ENCODE data around the gene IFI44L.

The IFI44L gene

GRCh38 chr1:78619803-78620579 is at the start of gene IFI44L:
TSS of gene IFI44L (plus strand) at chr1:78620448. CDS start at chr1:78627916, 7,468 bp downstream.
- 0 out of 2 replicates have a peak within 1 kb of the TSS, but pooled peaks have one; percentile 11 for H3K4me3 ChIP-seq (ENCODE audit: control insufficient read depth, low read depth, low read length)
- no peak for TF ChIP-seq CTCF (IDR thresholded peaks at IDR 0.05; ENCODE audit: control insufficient read depth, insufficient read depth, low read depth, low read length, missing control alignments)
- peak; percentile 39 for DNase-seq (ENCODE audit: low read depth)

- H3K4me3 ChIP-seq (ENCODE audit: control insufficient read depth, low read depth, low read length): no peak overlapping the region
- no peak for TF ChIP-seq CTCF (IDR thresholded peaks at IDR 0.05; ENCODE audit: control insufficient read depth, insufficient read depth, low read depth, low read length, missing control alignments)
- no peak for DNase-seq (ENCODE audit: low read depth)
Measured at GRCh38 chr1:78570539-78570938, 49.7 kb upstream of the IFI44L start.

GRCh38 chr1:78577257-78578100 is 42.8 kb upstream of the IFI44L start:
- no peak overlapping the region for H3K4me3 ChIP-seq (ENCODE audit: control insufficient read depth, low read depth, low read length)
- TF ChIP-seq CTCF (IDR thresholded peaks at IDR 0.05; ENCODE audit: control insufficient read depth, insufficient read depth, low read depth, low read length, missing control alignments): no peak
- no peak for DNase-seq (ENCODE audit: low read depth)

GRCh38 chr1:78586572-78586971 is 33.7 kb upstream of the IFI44L start:
- no peak overlapping the region for H3K4me3 ChIP-seq (ENCODE audit: control insufficient read depth, low read depth, low read length)
- TF ChIP-seq CTCF (IDR thresholded peaks at IDR 0.05; ENCODE audit: control insufficient read depth, insufficient read depth, low read depth, low read length, missing control alignments): no peak
- DNase-seq (ENCODE audit: low read depth): no peak

- no peak for TF ChIP-seq CTCF (IDR thresholded peaks at IDR 0.05; ENCODE audit: control insufficient read depth, insufficient read depth, low read depth, low read length, missing control alignments)
Measured at GRCh38 chr1:78587211-78587610, 33.0 kb upstream of the IFI44L start.

GRCh38 chr1:78591971-78592370 is 28.3 kb upstream of the IFI44L start:
- TF ChIP-seq CTCF (IDR thresholded peaks at IDR 0.05; ENCODE audit: control insufficient read depth, insufficient read depth, low read depth, low read length, missing control alignments): no peak
- no peak for DNase-seq (ENCODE audit: low read depth)
- H3K4me3 ChIP-seq (ENCODE audit: control insufficient read depth, low read depth, low read length): no peak overlapping the region

More at GRCh38 chr1:78587211-78587610, 33.0 kb upstream of the IFI44L start:
- no peak for DNase-seq (ENCODE audit: low read depth)
- H3K4me3 ChIP-seq (ENCODE audit: control insufficient read depth, low read depth, low read length): no peak overlapping the region

All from AG09309 (cell line).